CD14-positive monocyte (primary cell): Measurements from ENCODE around the gene RTN4RL1. TPM values are rescaled to one million over a fixed set of nuclear protein-coding genes. Genes with fewer than 3 reads are reported as not detected.

Experiments used
- DNase-seq, 3 donors: peaks; one replicate each; pipeline ENCODE4 v3.0.0-alpha.2; 2011 to 2022
- H2AFZ ChIP-seq: 2 replicates; pipeline ENCODE4 v1.6.0; 2012; ENCODE audit warnings: mild to moderate bottlenecking, low read depth, low read length, inconsistent platforms; ENCODE audit not compliant: insufficient read depth, poor library complexity, severe bottlenecking
- H3K27ac ChIP-seq, 2 donors: 1 replicate in 1 of 2; 2 replicates in 1 of 2; pipeline ENCODE4 v1.5.1; 2012 to 2013; ENCODE audit warnings: low read length in 2 of 2, control low read depth in 1 of 2, inconsistent platforms in 1 of 2, low read depth in 1 of 2, mild to moderate bottlenecking in 1 of 2
- H3K27me3 ChIP-seq, 2 donors: one replicate each; pipeline versions ENCODE4 v1.6.0 to v1.6.1; 2011 to 2013; ENCODE audit warnings: low read length in 2 of 2; ENCODE audit not compliant: control insufficient read depth in 2 of 2, insufficient read depth in 2 of 2
- H3K36me3 ChIP-seq, 2 donors: replicated peaks in 1 of 2; 1 replicate in 1 of 2; 2 replicates in 1 of 2; pipeline versions ENCODE4 v1.5.1 to v1.6.1; 2012 to 2013; ENCODE audit warnings: low read length in 2 of 2, control low read depth in 1 of 2, inconsistent platforms in 1 of 2, mild to moderate bottlenecking in 1 of 2; ENCODE audit not compliant: insufficient read depth in 2 of 2, control insufficient read depth in 1 of 2
- H3K4me1 ChIP-seq, 2 donors: 1 replicate in 1 of 2; 2 replicates in 1 of 2; pipeline versions ENCODE4 v1.5.1 to v1.6.1; 2012 to 2013; ENCODE audit warnings: low read length in 2 of 2, control low read depth in 1 of 2, inconsistent platforms in 1 of 2, mild to moderate bottlenecking in 1 of 2, moderate library complexity in 1 of 2; ENCODE audit not compliant: insufficient read depth in 2 of 2, control insufficient read depth in 1 of 2
- H3K4me2 ChIP-seq: replicated peaks from 2 replicates; pipeline ENCODE3; 2012; ENCODE audit warnings: low read length, moderate library complexity, mild to moderate bottlenecking; ENCODE audit not compliant: poor library complexity, severe bottlenecking; ENCODE audit errors: extremely low read depth
- H3K4me3 ChIP-seq, 3 experiments: fragments of 200-600 bp in 1 of 3; sonication (generic) in 1 of 3; replicated peaks in 1 of 3; 1 replicate in 2 of 3; 2 replicates in 1 of 3; pipeline ENCODE4 v1.5.1; 2011 to 2013; ENCODE audit warnings: low read length in 3 of 3, mild to moderate bottlenecking in 3 of 3, control low read depth in 2 of 3, low read depth in 2 of 3, inconsistent platforms in 1 of 3, moderate library complexity in 1 of 3
- H3K79me2 ChIP-seq: 2 replicates; pipeline ENCODE4 v1.6.0; 2012; ENCODE audit warnings: mild to moderate bottlenecking, control low read depth, inconsistent platforms, low read length, moderate library complexity; ENCODE audit not compliant: insufficient read depth
- H3K9ac ChIP-seq: 2 replicates; pipeline ENCODE4 v1.6.0; 2017; ENCODE audit warnings: low read length, mild to moderate bottlenecking; ENCODE audit not compliant: insufficient read depth, poor library complexity, severe bottlenecking
- H3K9me3 ChIP-seq, 2 donors: replicated peaks in 1 of 2; 1 replicate in 1 of 2; 2 replicates in 1 of 2; pipeline versions ENCODE4 v1.5.1 to v1.6.1; 2012 to 2013; ENCODE audit warnings: low read length in 2 of 2, control low read depth in 1 of 2; ENCODE audit not compliant: control insufficient read depth in 1 of 2, insufficient read depth in 1 of 2
- H4K20me1 ChIP-seq: 2 replicates; pipeline ENCODE4 v1.6.0; 2012; ENCODE audit warnings: mild to moderate bottlenecking, low read length, control low read depth, moderate library complexity; ENCODE audit not compliant: insufficient read depth
- H3K27ac Mint-ChIP-seq, 7 donors: one replicate each; pipeline ENCODE4 v1.8.0; 2020; ENCODE audit warnings: mild to moderate bottlenecking in 7 of 7, mixed read lengths in 7 of 7, moderate library complexity in 6 of 7, inconsistent platforms in 2 of 7
- H3K27me3 Mint-ChIP-seq, 3 donors: one replicate each; pipeline ENCODE4 v1.8.0; 2021 to 2022; ENCODE audit warnings: low read depth in 3 of 3, mild to moderate bottlenecking in 3 of 3, mixed read lengths in 3 of 3, moderate library complexity in 3 of 3, inconsistent platforms in 1 of 3
- H3K36me3 Mint-ChIP-seq, 2 donors: one replicate each; pipeline ENCODE4 v1.8.0; 2020; ENCODE audit warnings: mixed read lengths in 2 of 2, inconsistent platforms in 1 of 2, mild to moderate bottlenecking in 1 of 2
- H3K4me1 Mint-ChIP-seq: one replicate; pipeline ENCODE4 v1.8.0; 2020; ENCODE audit warnings: mild to moderate bottlenecking, mixed read lengths
- H3K4me3 Mint-ChIP-seq, 2 donors: one replicate each; pipeline ENCODE4 v1.8.0; 2020; ENCODE audit warnings: mild to moderate bottlenecking in 2 of 2, mixed read lengths in 2 of 2, moderate library complexity in 1 of 2
- H3K9me3 Mint-ChIP-seq, 7 donors: one replicate each; pipeline ENCODE4 v1.8.0; 2020 to 2022; ENCODE audit warnings: mixed read lengths in 7 of 7, mild to moderate bottlenecking in 6 of 7, moderate library complexity in 6 of 7, inconsistent platforms in 2 of 7
- CTCF ChIP-seq: fragments of 200-600 bp; IDR thresholded peaks from one replicate; pipeline ENCODE4 v1.8.0; 2022; ENCODE audit warnings: antibody characterized with exemption, mild to moderate bottlenecking
- whole genome bisulfite sequencing: methylation state at CpG from one replicate; pipeline ENCODE4 v1.1.5; 2013; ENCODE audit warnings: missing lambda C conversion rate; ENCODE audit not compliant: insufficient coverage; 5-methylcytosine and 5-hydroxymethylcytosine counted together
- intact Hi-C, 2 donors: fragments of 100-400 bp; cut with micrococcal nuclease; formaldehyde crosslinking; loops; one replicate each; pipeline versions ENCODE4 v1.15.0 to v1.15.1; 2023
- polyA minus RNA-seq: library from RNA; depleted of rRNA, polyadenylated mRNA; stranded (reverse); fragments of >200 nt; gene quantifications from 2 replicates; pipeline ENCODE4 v1.2.3, GENCODE V29; 2012
- polyA plus RNA-seq, 3 donors: library from polyadenylated mRNA; depleted of rRNA in 1 of 3; unstranded in 2 of 3; stranded (reverse) in 1 of 3; fragments of 300-500 nt in 2 of 3; fragments of >200 nt in 1 of 3; fragmentation: Illumina TruSeq in 2 of 3; gene quantifications; 1 replicate in 2 of 3; 2 replicates in 1 of 3; pipeline ENCODE4 v1.2.3, GENCODE V29; 2012 to 2021
- total RNA-seq, 12 experiments: library from RNA in 1 of 12; stranded (reverse) in 1 of 12; fragments of 120-200 nt in 1 of 12; gene quantifications; one replicate each; pipeline ENCODE4 v1.2.4 and lab custom pipeline; 2013 to 2026; ENCODE audit warnings: mixed read lengths in 6 of 12, inconsistent platforms in 1 of 12

The RTN4RL1 gene
- 0.25 TPM for total RNA-seq (2013)
- under 1 TPM; 0.07 to 0.29 (median 0.11) TPM for polyA plus RNA-seq
- 0.48 and 0.55 TPM in 2 replicates for polyA minus RNA-seq
- total RNA-seq (lab: John Stamatoyannopoulos, UW): 0 to 0.60 (median 0.23) reads per million in 11 experiments

GRCh38 chr17:2025220-2025621 is at the start of gene RTN4RL1:
Gene RTN4RL1, minus strand, starts transcription at chr17:2025334. Its CDS starts 469 bp downstream, at chr17:2024865.
- peaks cover 5 to 7% of the 10 kb centered on the region in 2 donors for H3K36me3 Mint-ChIP-seq
- Histone ChIP-seq H3K9ac (peak within 1 kb of the TSS; percentile 32), H3K4me2 (peak within 1 kb of the TSS; percentile 84), H3K36me3 (no peaks in the 10 kb centered on the region), H3K4me3 (peak within 1 kb of the TSS; percentile 29 to 75 (median 38)), H3K79me2 (no peaks in the 10 kb centered on the region), H3K27ac (no peak within 1 kb of the TSS), H2AFZ (peak within 1 kb of the TSS; percentile 77), H4K20me1 (no peaks in the 10 kb centered on the region), H3K27me3 (peaks cover 27 to 84% of the 10 kb centered on the region in 2 donors), H3K4me1 (peaks cover 31 to 46% of the 10 kb centered on the region in 2 donors), H3K9me3 (peaks cover 8 to 9% of the 10 kb centered on the region in 2 donors)
- H3K4me1 Mint-ChIP-seq: peaks cover 29% of the 10 kb centered on the region
- peak within 1 kb of the TSS in 5 of 7 donors; percentile 41 to 87 (median 65) for H3K27ac Mint-ChIP-seq
- DNase-seq: peak; percentile 29 to 46 (median 43)
- no peak for TF ChIP-seq CTCF
- peaks cover 66 to 95% (median 79%) of the 10 kb centered on the region in 3 donors for H3K27me3 Mint-ChIP-seq
- peaks cover 0 to 27% (median 14%) of the 10 kb centered on the region in 7 donors for H3K9me3 Mint-ChIP-seq
- H3K4me3 Mint-ChIP-seq: peak within 1 kb of the TSS; percentile 80 to 96
- intact Hi-C loops: loop anchor here in 1 of 2 donors (10.0 kb wide), 1 partner anchor 140 kb away; no protein-coding TSS in a partner anchor
- WGBS: under 1% methylated on average over 46 of the region's 47 CpGs

GRCh38 chr17:2074919-2075318 is 49.8 kb upstream of the RTN4RL1 start:
- Histone ChIP-seq H3K4me1 (peaks cover 33 to 45% of the 10 kb centered on the region in 2 donors), H3K9me3 (no peaks in the 10 kb centered on the region), H4K20me1 (no peaks in the 10 kb centered on the region), H3K27me3 (no peaks in the 10 kb centered on the region), H3K79me2 (no peaks in the 10 kb centered on the region), H3K4me2 (no peak overlapping the region), H3K9ac (no peak overlapping the region), H3K36me3 (peaks cover 6 to 24% of the 10 kb centered on the region in 2 donors), H2AFZ (no peak overlapping the region), H3K27ac (no peak overlapping the region), H3K4me3 (no peak overlapping the region)
- 100% methylated on average over 2 of the region's 10 CpGs for WGBS
- TF ChIP-seq CTCF: no peak
- Mint-ChIP-seq H3K4me3 (no peak overlapping the region), H3K27ac (no peak overlapping the region), H3K4me1 (peaks cover 43% of the 10 kb centered on the region), H3K27me3 (peaks cover 2 to 8% (median 4%) of the 10 kb centered on the region in 3 donors), H3K36me3 (peaks cover 60 to 67% of the 10 kb centered on the region in 2 donors), H3K9me3 (peaks cover 0 to 4% (median 0%) of the 10 kb centered on the region in 7 donors)
- intact Hi-C loops: loop anchor here in 1 of 2 donors (5.0 kb wide), 1 partner anchor 62 kb away; no protein-coding TSS in a partner anchor
- no peak for DNase-seq
